ENCODE results near the gene PC. TPM values are rescaled to one million over a fixed set of nuclear protein-coding genes. Genes with fewer than 3 reads are reported as not detected.

The PC gene
- total and polyA plus RNA-seq, 2 donors (not counting 3 experiments of a cell fraction or from before 2014, with no cell fraction given) = 5.5 to 17.5 TPM

DNA sequence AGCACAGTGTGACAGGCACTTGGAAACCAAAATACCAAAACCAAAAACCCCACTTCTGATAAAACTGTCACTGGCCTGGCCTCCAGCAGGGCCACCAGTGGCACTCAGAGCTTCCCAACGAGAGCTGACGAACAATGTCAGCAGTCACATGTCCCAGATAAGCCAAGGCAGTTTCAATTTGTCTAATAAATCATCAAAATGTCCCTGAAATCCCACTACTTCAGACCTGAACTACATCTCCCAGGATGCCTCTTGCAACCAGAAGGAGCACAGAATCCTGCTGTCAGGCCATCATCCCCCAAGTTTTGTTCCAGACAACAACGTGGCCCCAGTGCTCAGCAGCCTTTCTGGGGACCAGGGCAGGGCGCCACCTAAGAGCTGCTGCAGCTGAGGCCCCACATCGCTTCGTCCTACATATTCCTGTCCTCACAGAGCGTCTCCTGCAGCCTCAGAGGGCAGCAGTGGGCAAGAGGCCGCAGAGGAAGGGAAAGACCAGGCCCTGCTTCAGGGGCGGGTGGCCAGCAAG lies 76.2 kb downstream of the PC start:
- Histone ChIP-seq H3K9ac (replicated peaks; ENCODE audit: extremely low read depth, insufficient read depth, low read length) (no peak overlapping the region), H3K27ac (ENCODE audit: insufficient read depth, low read depth, low read length) (no peak overlapping the region), H3K79me2 (ENCODE audit: control insufficient read depth, insufficient read depth, low read length) (no peaks in the 10 kb centered on the region), H3K4me2 (ENCODE audit: insufficient read depth, low read length) (no peak overlapping the region), H3K27me3 (ENCODE audit: control insufficient read depth in 2 of 2, insufficient read depth in 2 of 2, low read length in 2 of 2) (no peaks in the 10 kb centered on the region), H3K4me1 (ENCODE audit: control insufficient read depth, extremely low read depth, insufficient read depth, low read length) (peaks cover 5% of the 10 kb centered on the region), H3K4me3 (replicated peaks in 1 of 3; ENCODE audit: insufficient read depth in 1 of 3, low read depth in 1 of 3, low read length in 3 of 3) (no peak overlapping the region), H4K20me1 (replicated peaks; ENCODE audit: control insufficient read depth, extremely low read depth, insufficient read depth, low read length) (no peaks in the 10 kb centered on the region), H3K36me3 (ENCODE audit: control insufficient read depth in 2 of 2, extremely low read depth in 1 of 2, insufficient read depth in 2 of 2, low read length in 2 of 2) (no peaks in the 10 kb centered on the region), H2AFZ (ENCODE audit: low read depth, low read length) (no peak overlapping the region), H3K9me1 (replicated peaks; ENCODE audit: control insufficient read depth, extremely low read depth, insufficient read depth, low read length) (no peaks in the 10 kb centered on the region), H3K9me3 (replicated peaks; ENCODE audit: control insufficient read depth, insufficient read depth, low read length) (no peaks in the 10 kb centered on the region)
- no peak for DNase-seq (ENCODE audit: low read depth, low spot score)
- dilution Hi-C loops (cut with MboI; ENCODE audit: extremely low pct_ligation_motif_present, low sequenced_read_pairs) (no loop called here), intact Hi-C loops (cut with micrococcal nuclease) (loop anchor here (2.0 kb wide), 2 partner anchors 93 to 303 kb away; partner anchors contain the start of gene C11orf86)
- FAIRE-seq = no peak
- ChIA-PET POLR2A (no interaction called here), CTCF (interaction anchor here (0.7 to 7.7 kb wide), 10 partner anchors 11 to 140 kb away, joined by 3 to 49 read pairs (median 6); partner anchors contain the start of gene C11orf86)
- TF ChIP-seq EZH2 (IDR thresholded peaks at IDR 0.05; ENCODE audit: borderline replicate concordance, low read depth, low read length, severe bottlenecking) (no peak), POLR2A (IDR thresholded peaks at IDR 0.05; ENCODE audit: low read depth, low read length) (no peak), GATA2 (IDR thresholded peaks at IDR 0.05; ENCODE audit: insufficient read depth, insufficient read length, low read depth, low read length) (no peak), MYC (IDR thresholded peaks at IDR 0.05; ENCODE audit: low read depth, low read length) (no peak), JUN (IDR thresholded peaks at IDR 0.05; ENCODE audit: borderline replicate concordance, insufficient read depth, insufficient read length, low read depth) (no peak)
- TF ChIP-seq, protein P1, sequence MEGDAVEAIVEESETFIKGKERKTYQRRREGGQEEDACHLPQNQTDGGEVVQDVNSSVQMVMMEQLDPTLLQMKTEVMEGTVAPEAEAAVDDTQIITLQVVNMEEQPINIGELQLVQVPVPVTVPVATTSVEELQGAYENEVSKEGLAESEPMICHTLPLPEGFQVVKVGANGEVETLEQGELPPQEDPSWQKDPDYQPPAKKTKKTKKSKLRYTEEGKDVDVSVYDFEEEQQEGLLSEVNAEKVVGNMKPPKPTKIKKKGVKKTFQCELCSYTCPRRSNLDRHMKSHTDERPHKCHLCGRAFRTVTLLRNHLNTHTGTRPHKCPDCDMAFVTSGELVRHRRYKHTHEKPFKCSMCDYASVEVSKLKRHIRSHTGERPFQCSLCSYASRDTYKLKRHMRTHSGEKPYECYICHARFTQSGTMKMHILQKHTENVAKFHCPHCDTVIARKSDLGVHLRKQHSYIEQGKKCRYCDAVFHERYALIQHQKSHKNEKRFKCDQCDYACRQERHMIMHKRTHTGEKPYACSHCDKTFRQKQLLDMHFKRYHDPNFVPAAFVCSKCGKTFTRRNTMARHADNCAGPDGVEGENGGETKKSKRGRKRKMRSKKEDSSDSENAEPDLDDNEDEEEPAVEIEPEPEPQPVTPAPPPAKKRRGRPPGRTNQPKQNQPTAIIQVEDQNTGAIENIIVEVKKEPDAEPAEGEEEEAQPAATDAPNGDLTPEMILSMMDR (IDR thresholded peaks at IDR 0.05; ENCODE audit: extremely low read depth in 1 of 2, insufficient read depth in 1 of 2, low read depth in 1 of 2, low read length in 2 of 2) = no peak
- TF ChIP-seq, protein P2, sequence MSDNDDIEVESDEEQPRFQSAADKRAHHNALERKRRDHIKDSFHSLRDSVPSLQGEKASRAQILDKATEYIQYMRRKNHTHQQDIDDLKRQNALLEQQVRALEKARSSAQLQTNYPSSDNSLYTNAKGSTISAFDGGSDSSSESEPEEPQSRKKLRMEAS (IDR thresholded peaks at IDR 0.05; ENCODE audit: insufficient read depth, insufficient read length) = no peak
- BruUV-seq (replicated peaks) = no TSS peak

Measured in endothelial cell of umbilical vein (primary cell).